OCI-LY3 (cell line): ENCODE data around the gene ELFN2.

Experiments used
- H2AFZ ChIP-seq: fragments of 200-600, 300-600 bp; shearing (Covaris generic); 2 replicates; pipeline ENCODE4 v1.6.0; 2014; ENCODE audit warnings: antibody characterized with exemption, low read depth, low read length
- H3K27ac ChIP-seq: fragments of 200-600, 300-600 bp; sonication (generic); 2 replicates; pipeline ENCODE4 v1.5.1; 2014; ENCODE audit warnings: mild to moderate bottlenecking, low read length, moderate library complexity, mixed read lengths
- H3K27me3 ChIP-seq: fragments of 200-600, 300-600 bp; sonication (generic); 2 replicates; pipeline ENCODE4 v1.6.1; 2014; ENCODE audit warnings: low read depth, low read length, mixed read lengths
- H3K36me3 ChIP-seq: fragments of 200-600, 300-600 bp; sonication (generic); replicated peaks from 2 replicates; pipeline ENCODE3; 2014; ENCODE audit warnings: low read depth, low read length, mixed read lengths
- H3K4me1 ChIP-seq: fragments of 300-600, 200-600 bp; sonication (generic); 2 replicates; pipeline ENCODE4 v1.6.1; 2014; ENCODE audit warnings: low read length, mixed read lengths
- H3K4me2 ChIP-seq: fragments of 200-600, 300-600 bp; sonication (generic); 2 replicates; pipeline ENCODE4 v1.6.1; 2014; ENCODE audit warnings: low read length, mixed read lengths
- H3K4me3 ChIP-seq: fragments of 300-600, 200-600 bp; sonication (generic); 2 replicates; pipeline ENCODE4 v1.5.1; 2014; ENCODE audit warnings: antibody characterized with exemption, mild to moderate bottlenecking, low read length, moderate library complexity
- H3K79me2 ChIP-seq: fragments of 300-600, 200-600 bp; shearing (Covaris generic); 2 replicates; pipeline ENCODE4 v1.6.1; 2014; ENCODE audit warnings: mild to moderate bottlenecking, low read length, mixed read lengths
- H3K9ac ChIP-seq: fragments of 300-600, 200-600 bp; shearing (Covaris generic); 2 replicates; pipeline ENCODE4 v1.6.0; 2014; ENCODE audit warnings: mild to moderate bottlenecking, low read length, moderate library complexity
- H3K9me3 ChIP-seq: fragments of 200-600, 300-600 bp; shearing (Covaris generic); 2 replicates; pipeline ENCODE4 v1.6.1; 2014; ENCODE audit warnings: low read length, mixed read lengths; ENCODE audit not compliant: insufficient read depth
- H4K20me1 ChIP-seq: fragments of 200-600, 300-600 bp; sonication (generic); 2 replicates; pipeline ENCODE4 v1.6.1; 2016; ENCODE audit warnings: low read length, mixed read lengths; ENCODE audit not compliant: insufficient read depth
- EZH2phosphoT487 ChIP-seq: fragments of 200-600 bp; shearing (Covaris generic); IDR thresholded peaks from 2 replicates; pipeline ENCODE4 v1.6.1; 2018; ENCODE audit warnings: antibody characterized with exemption, mixed run types, low read depth
- TF ChIP-seq, protein P1 (sequence below): fragments of 200-600, 300-600 bp; sonication (generic); IDR thresholded peaks from 2 replicates; pipeline ENCODE4 v1.5.1; 2014; ENCODE audit warnings: antibody characterized with exemption, low read length, low read depth

ELFN2 gene

DNA sequence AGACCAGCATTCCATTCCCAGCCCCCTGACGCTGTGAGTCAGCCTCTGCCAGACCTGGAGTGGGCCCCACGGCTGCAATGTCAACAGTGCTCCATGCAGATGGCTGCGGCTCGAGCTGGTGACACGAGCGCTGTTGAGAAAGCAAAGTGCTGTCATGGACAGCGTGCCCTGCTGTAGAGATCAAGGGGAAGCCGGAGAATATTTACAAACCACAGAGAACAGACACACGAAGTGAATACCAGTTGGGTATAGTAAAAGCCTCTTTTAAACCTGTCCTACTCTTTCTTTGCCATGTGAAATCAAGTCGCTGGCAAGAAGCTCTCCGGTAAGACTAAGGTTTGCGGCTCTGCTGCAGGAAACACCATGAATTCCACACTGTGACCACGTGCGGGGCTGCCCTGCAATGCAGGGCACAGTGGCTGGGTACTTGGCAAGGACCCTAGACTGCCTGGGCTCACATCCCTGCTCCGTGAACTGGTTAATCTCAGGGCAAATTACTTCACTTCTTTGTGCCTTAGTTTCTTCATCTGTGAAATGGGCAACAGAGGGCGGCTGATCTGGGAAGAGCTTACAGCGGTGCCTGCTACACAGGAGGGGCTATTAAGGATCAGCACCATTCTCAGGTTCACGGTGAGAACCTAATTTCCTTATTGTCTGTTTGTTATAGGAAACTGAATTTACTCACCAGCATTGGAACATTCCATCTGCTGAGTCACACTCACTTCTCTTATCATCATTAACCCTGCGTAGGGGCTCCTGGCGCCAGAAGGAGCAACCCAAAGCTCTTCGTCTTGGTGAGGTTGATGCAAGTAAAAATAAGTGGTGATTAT lies 27.8 kb upstream of the ELFN2 start:
- Histone ChIP-seq H3K9me3 (no peaks in the 10 kb centered on the region), H3K27ac (no peak overlapping the region), H3K4me3 (no peak overlapping the region), H3K27me3 (no peaks in the 10 kb centered on the region), H3K36me3 (no peaks in the 10 kb centered on the region), H2AFZ (no peak overlapping the region), H4K20me1 (no peaks in the 10 kb centered on the region), H3K4me2 (no peak overlapping the region), H3K9ac (no peak overlapping the region), H3K79me2 (no peaks in the 10 kb centered on the region), H3K4me1 (no peaks in the 10 kb centered on the region)
- TF ChIP-seq, protein P1, sequence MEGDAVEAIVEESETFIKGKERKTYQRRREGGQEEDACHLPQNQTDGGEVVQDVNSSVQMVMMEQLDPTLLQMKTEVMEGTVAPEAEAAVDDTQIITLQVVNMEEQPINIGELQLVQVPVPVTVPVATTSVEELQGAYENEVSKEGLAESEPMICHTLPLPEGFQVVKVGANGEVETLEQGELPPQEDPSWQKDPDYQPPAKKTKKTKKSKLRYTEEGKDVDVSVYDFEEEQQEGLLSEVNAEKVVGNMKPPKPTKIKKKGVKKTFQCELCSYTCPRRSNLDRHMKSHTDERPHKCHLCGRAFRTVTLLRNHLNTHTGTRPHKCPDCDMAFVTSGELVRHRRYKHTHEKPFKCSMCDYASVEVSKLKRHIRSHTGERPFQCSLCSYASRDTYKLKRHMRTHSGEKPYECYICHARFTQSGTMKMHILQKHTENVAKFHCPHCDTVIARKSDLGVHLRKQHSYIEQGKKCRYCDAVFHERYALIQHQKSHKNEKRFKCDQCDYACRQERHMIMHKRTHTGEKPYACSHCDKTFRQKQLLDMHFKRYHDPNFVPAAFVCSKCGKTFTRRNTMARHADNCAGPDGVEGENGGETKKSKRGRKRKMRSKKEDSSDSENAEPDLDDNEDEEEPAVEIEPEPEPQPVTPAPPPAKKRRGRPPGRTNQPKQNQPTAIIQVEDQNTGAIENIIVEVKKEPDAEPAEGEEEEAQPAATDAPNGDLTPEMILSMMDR = no peak
- no peak for TF ChIP-seq EZH2phosphoT487

DNA sequence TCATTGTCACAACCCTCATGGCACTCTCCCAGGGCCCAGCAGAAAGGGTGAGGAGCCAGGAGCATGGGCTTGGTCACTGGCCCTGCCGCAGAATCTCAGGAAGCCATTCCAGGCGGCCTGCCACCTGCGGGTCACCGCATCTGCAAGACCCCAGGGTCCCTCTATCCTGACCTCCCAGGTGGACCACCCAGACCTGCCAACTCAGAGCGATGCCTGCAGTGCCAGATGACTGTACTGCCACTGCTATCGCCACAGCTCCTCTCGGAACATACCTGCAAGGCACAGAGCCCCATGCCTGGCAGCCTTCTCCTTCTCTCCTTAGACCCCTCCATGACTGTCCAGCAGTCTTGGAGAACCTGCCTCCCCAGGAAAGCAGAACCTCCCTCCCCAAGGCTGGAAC lies 26.4 kb upstream of the ELFN2 start:
- H3K27ac ChIP-seq = no peak overlapping the region

DNA sequence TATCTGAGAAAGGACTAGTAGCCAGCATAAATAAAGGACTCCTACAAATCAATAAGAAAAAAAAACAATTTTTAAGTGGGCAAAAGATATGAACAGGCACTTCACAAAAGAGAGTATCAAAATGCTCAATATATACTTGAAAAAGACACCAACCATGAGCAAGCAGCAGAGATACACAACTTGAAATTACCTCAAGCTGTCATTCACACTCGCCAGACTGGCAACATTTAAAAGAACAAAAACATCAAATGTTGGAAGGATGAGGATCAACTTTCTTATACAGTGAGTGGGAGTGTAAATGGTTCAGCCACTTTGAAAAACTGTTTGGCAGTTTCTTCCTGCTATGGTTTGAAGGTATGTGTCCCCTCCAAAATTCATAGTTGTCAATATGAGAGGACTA lies 23.9 kb upstream of the ELFN2 start:
- Histone ChIP-seq H3K79me2 (no peaks in the 10 kb centered on the region), H3K27me3 (peaks cover 14% of the 10 kb centered on the region), H3K4me1 (peaks cover 6% of the 10 kb centered on the region; the same call in 1 of the 2 replicates), H3K9me3 (no peaks in the 10 kb centered on the region), H3K36me3 (no peaks in the 10 kb centered on the region), H4K20me1 (no peaks in the 10 kb centered on the region), H3K4me2 (no peak overlapping the region), H2AFZ (no peak overlapping the region), H3K4me3 (no peak overlapping the region), H3K27ac (no peak overlapping the region), H3K9ac (no peak overlapping the region)
- TF ChIP-seq, protein P1 = no peak
- TF ChIP-seq EZH2phosphoT487 = no peak

More for the DNA sequence above, 26.4 kb upstream of the ELFN2 start:
- Histone ChIP-seq H4K20me1 (no peaks in the 10 kb centered on the region), H3K27me3 (no peaks in the 10 kb centered on the region), H3K9me3 (no peaks in the 10 kb centered on the region), H3K79me2 (no peaks in the 10 kb centered on the region), H2AFZ (no peak overlapping the region), H3K4me2 (no peak overlapping the region), H3K4me3 (no peak overlapping the region), H3K4me1 (peaks cover 6% of the 10 kb centered on the region; the same call in 1 of the 2 replicates), H3K36me3 (no peaks in the 10 kb centered on the region), H3K9ac (no peak overlapping the region)
- TF ChIP-seq, protein P1 = no peak
- no peak for TF ChIP-seq EZH2phosphoT487

DNA sequence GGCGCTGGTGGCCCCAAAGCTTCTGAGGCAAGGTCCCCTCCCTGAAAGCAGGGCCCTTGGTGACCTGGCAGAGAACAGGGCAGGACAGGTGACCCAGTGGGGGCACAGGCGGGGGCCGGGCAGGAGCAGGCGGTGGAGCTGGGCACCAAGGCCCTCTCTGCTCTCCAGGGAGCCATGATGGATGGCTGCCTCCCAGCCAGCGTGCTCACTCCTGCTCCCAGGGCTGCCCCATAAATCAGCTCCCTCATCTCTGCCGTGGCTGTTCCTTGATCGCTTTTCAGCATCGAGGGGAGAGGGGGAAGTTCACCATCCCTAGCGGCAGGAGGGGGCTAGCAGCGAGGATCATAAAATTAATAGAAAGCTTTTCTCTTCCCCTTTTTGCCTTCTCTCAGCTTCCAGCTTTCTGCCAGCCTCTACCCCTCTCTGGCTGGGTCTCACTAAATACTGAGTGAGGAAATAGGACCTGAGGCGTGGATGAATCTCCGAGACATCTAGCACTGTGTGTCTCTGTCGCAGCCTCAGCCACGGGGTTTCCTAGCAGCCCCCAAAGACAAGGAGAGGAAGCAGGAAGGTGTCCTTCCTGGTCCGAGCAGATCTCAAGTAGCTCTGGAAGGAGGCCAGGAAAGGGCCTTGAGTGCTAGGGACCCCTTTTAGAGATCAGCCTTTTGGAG lies 22.2 kb upstream of the ELFN2 start:
- Histone ChIP-seq H3K4me1 (peaks cover 6% of the 10 kb centered on the region; the same call in 1 of the 2 replicates), H3K4me2 (no peak overlapping the region), H3K4me3 (no peak overlapping the region), H4K20me1 (no peaks in the 10 kb centered on the region), H3K79me2 (no peaks in the 10 kb centered on the region), H3K36me3 (no peaks in the 10 kb centered on the region), H3K9ac (no peak overlapping the region), H3K27ac (no peak overlapping the region), H3K9me3 (no peaks in the 10 kb centered on the region), H3K27me3 (peaks cover 15% of the 10 kb centered on the region), H2AFZ (no peak overlapping the region)
- TF ChIP-seq, protein P1 = no peak
- no peak for TF ChIP-seq EZH2phosphoT487
